Mammary epithelial cell (primary cell): ENCODE data around the gene FTSJ1.

Source experiments
- EZH2 ChIP-seq: IDR thresholded peaks from 2 replicates; pipeline ENCODE4 v1.6.1; 2012; ENCODE audit warnings: low read length, inconsistent platforms, borderline replicate concordance
- TF ChIP-seq, protein P1 (sequence below), 2 donors: IDR thresholded peaks in 1 of 2; conservative IDR thresholded peaks in 1 of 2; 2 replicates each; pipeline ENCODE4 v1.5.1; 2011 to 2012; ENCODE audit warnings: inconsistent platforms in 2 of 2, low read length in 2 of 2, mild to moderate bottlenecking in 2 of 2, control low read depth in 1 of 2, low read depth in 1 of 2; ENCODE audit not compliant: insufficient read depth in 1 of 2; ENCODE audit errors: extremely low read depth in 1 of 2

DNA sequence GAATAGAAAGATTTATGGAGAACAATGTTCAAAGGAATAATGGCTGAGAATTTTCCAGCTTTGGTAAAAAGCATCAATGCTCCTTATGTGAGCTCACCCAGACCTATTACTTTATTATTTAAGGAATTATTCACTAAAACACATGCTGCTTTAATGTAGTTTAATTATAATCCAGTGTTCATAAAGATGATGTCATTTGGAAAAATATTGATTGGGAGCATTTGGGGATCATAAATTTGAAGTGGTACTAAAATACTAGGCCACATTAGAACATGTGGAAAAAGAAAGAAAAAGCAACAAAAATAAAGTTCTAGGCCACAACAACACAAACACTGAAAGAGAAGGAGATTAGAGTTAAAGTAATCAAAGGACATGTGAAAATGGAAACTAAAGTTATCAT lies 25.9 kb upstream of the FTSJ1 start:
- TF ChIP-seq, protein P1, sequence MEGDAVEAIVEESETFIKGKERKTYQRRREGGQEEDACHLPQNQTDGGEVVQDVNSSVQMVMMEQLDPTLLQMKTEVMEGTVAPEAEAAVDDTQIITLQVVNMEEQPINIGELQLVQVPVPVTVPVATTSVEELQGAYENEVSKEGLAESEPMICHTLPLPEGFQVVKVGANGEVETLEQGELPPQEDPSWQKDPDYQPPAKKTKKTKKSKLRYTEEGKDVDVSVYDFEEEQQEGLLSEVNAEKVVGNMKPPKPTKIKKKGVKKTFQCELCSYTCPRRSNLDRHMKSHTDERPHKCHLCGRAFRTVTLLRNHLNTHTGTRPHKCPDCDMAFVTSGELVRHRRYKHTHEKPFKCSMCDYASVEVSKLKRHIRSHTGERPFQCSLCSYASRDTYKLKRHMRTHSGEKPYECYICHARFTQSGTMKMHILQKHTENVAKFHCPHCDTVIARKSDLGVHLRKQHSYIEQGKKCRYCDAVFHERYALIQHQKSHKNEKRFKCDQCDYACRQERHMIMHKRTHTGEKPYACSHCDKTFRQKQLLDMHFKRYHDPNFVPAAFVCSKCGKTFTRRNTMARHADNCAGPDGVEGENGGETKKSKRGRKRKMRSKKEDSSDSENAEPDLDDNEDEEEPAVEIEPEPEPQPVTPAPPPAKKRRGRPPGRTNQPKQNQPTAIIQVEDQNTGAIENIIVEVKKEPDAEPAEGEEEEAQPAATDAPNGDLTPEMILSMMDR (conservative IDR thresholded peaks at IDR 0.05 in 1 of 2, IDR thresholded peaks at IDR 0.05 in 1 of 2; ENCODE audit: extremely low read depth in 1 of 2, insufficient read depth in 1 of 2, low read depth in 1 of 2, low read length in 2 of 2), result no peak
- TF ChIP-seq EZH2, result no peak
